H1 (cell line): Measurements from ENCODE around the gene GSG1L. TPM values are rescaled to one million over a fixed set of nuclear protein-coding genes. Genes with fewer than 3 reads are reported as not detected.

Experiments used
- CTCF ChIA-PET: fragments of 300-600 bp; sonication (Branson Sonifier 250); formaldehyde crosslinking; loops from one replicate; lab custom pipeline; 2021; ENCODE audit not compliant: partially characterized antibody; lab: Charles Lee
- POLR2A ChIA-PET: fragments of 300-600 bp; sonication (Branson Sonifier 250); formaldehyde crosslinking; loops from one replicate; lab custom pipeline; 2021; ENCODE audit warnings: inconsistent platforms; ENCODE audit not compliant: partially characterized antibody; lab: Charles Lee
- DNase-seq, 2 experiments: peaks; one replicate each; pipeline versions ENCODE4 v3.0.0 to v3.0.0-alpha.2; 2010 to 2022; ENCODE audit warnings: low spot score in 2 of 2, low read depth in 1 of 2, mixed read lengths in 1 of 2
- FAIRE-seq: peaks from 2 replicates; lab custom pipeline; 2011; peaks lifted over from hg19 to GRCh38; lab: Jason Lieb, UNC
- H2AFZ ChIP-seq: 2 replicates; pipeline ENCODE4 v1.8.1; 2012; ENCODE audit warnings: low read length, inconsistent platforms
- H2AK5ac ChIP-seq: 2 replicates; pipeline ENCODE4 v1.6.1; 2013; ENCODE audit warnings: low read depth, low read length
- H2BK120ac ChIP-seq: replicated peaks from 2 replicates; pipeline ENCODE3; 2013; ENCODE audit warnings: low read depth, low read length, inconsistent platforms
- H2BK12ac ChIP-seq: 2 replicates; pipeline ENCODE4 v1.6.1; 2013; ENCODE audit warnings: low read depth, low read length
- H2BK15ac ChIP-seq: 2 replicates; pipeline ENCODE4 v1.6.1; 2013; ENCODE audit warnings: low read length
- H2BK20ac ChIP-seq: 2 replicates; pipeline ENCODE4 v1.6.1; 2013; ENCODE audit warnings: low read length
- H2BK5ac ChIP-seq: 2 replicates; pipeline ENCODE4 v1.6.1; 2013; ENCODE audit warnings: low read depth, low read length
- H3K14ac ChIP-seq: 2 replicates; pipeline ENCODE4 v1.6.1; 2013; ENCODE audit warnings: inconsistent platforms; ENCODE audit not compliant: insufficient read length
- H3K18ac ChIP-seq: 2 replicates; pipeline ENCODE4 v1.6.1; 2013; ENCODE audit warnings: low read length; ENCODE audit errors: extremely low read depth
- H3K23ac ChIP-seq: 2 replicates; pipeline ENCODE4 v1.6.1; 2013; ENCODE audit warnings: inconsistent platforms; ENCODE audit not compliant: insufficient read length
- H3K23me2 ChIP-seq: 2 replicates; pipeline ENCODE4 v1.6.1; 2013; ENCODE audit warnings: low read depth, low read length
- H3K27ac ChIP-seq: 2 replicates; pipeline ENCODE4 v1.6.1; 2011; ENCODE audit warnings: low read depth, low read length, inconsistent platforms
- H3K27me3 ChIP-seq, 4 experiments: replicated peaks in 1 of 4; 1 replicate in 1 of 4; 2 replicates in 3 of 4; pipeline versions ENCODE4 v1.6.1 to v1.8.1; 2011 to 2013; ENCODE audit warnings: low read length in 3 of 4, mild to moderate bottlenecking in 3 of 4, inconsistent platforms in 2 of 4, mixed read lengths in 2 of 4, moderate library complexity in 1 of 4; ENCODE audit not compliant: control insufficient read depth in 3 of 4, insufficient read depth in 3 of 4; ENCODE audit errors: extremely low read depth in 1 of 4
- H3K36me3 ChIP-seq, 4 experiments: 2 replicates each; pipeline versions ENCODE4 v1.6.1 to v1.8.1; 2011 to 2013; ENCODE audit warnings: mild to moderate bottlenecking in 4 of 4, low read length in 3 of 4, moderate library complexity in 2 of 4, control low read depth in 1 of 4, inconsistent platforms in 1 of 4; ENCODE audit not compliant: insufficient read depth in 4 of 4, control insufficient read depth in 2 of 4
- H3K4ac ChIP-seq: replicated peaks from 2 replicates; pipeline ENCODE3; 2013; ENCODE audit warnings: low read length, low read depth, mixed read lengths, inconsistent platforms; ENCODE audit not compliant: insufficient read length
- H3K4me1 ChIP-seq, 4 experiments: replicated peaks in 1 of 4; 1 replicate in 1 of 4; 2 replicates in 3 of 4; pipeline versions ENCODE4 v1.6.1 to v1.8.1; 2011 to 2013; ENCODE audit warnings: low read length in 3 of 4, inconsistent platforms in 2 of 4, mixed read lengths in 1 of 4; ENCODE audit not compliant: insufficient read depth in 4 of 4, control insufficient read depth in 3 of 4
- H3K4me2 ChIP-seq, 2 experiments: 2 replicates each; pipeline versions ENCODE4 v1.6.1 to v1.8.1; 2011 to 2013; ENCODE audit warnings: low read depth in 2 of 2, low read length in 2 of 2, control low read depth in 1 of 2, inconsistent platforms in 1 of 2, mild to moderate bottlenecking in 1 of 2; ENCODE audit not compliant: insufficient read depth in 1 of 2
- H3K4me3 ChIP-seq, 4 experiments: fragments of 200-600, 300-600 bp in 1 of 4; sonication (generic), shearing (Covaris generic), sonication (Bioruptor Twin) in 1 of 4; 2 replicates each; pipeline versions ENCODE4 v1.5.1 to v1.8.1; 2011 to 2016; ENCODE audit warnings: low read length in 4 of 4, low read depth in 3 of 4, control low read depth in 2 of 4, inconsistent platforms in 2 of 4, mild to moderate bottlenecking in 2 of 4, mixed read lengths in 1 of 4, moderate library complexity in 1 of 4; ENCODE audit not compliant: insufficient read depth in 2 of 4; ENCODE audit errors: extremely low read depth in 1 of 4
- H3K56ac ChIP-seq: replicated peaks from 2 replicates; pipeline ENCODE3; 2013; ENCODE audit warnings: low read depth, mild to moderate bottlenecking, mixed read lengths, low read length, inconsistent platforms; ENCODE audit not compliant: insufficient read length
- H3K79me1 ChIP-seq: 2 replicates; pipeline ENCODE4 v1.6.1; 2013; ENCODE audit warnings: low read depth, low read length, control low read depth
- H3K79me2 ChIP-seq, 2 experiments: 2 replicates each; pipeline versions ENCODE4 v1.6.1 to v1.8.1; 2012 to 2013; ENCODE audit warnings: low read length in 2 of 2, mild to moderate bottlenecking in 2 of 2, inconsistent platforms in 1 of 2; ENCODE audit not compliant: insufficient read depth in 2 of 2, control insufficient read depth in 1 of 2
- H3K9ac ChIP-seq, 4 experiments: replicated peaks in 1 of 4; 1 replicate in 1 of 4; 2 replicates in 3 of 4; pipeline versions ENCODE4 v1.6.1 to v1.8.1; 2011 to 2013; ENCODE audit warnings: low read depth in 3 of 4, low read length in 3 of 4, control low read depth in 2 of 4, mild to moderate bottlenecking in 2 of 4, moderate library complexity in 2 of 4, inconsistent platforms in 1 of 4; ENCODE audit errors: extremely low read depth in 1 of 4
- H3K9me3 ChIP-seq, 2 experiments: 2 replicates each; pipeline versions ENCODE4 v1.6.1 to v1.8.1; 2012 to 2013; ENCODE audit warnings: mild to moderate bottlenecking in 2 of 2, moderate library complexity in 2 of 2, control low read depth in 1 of 2, inconsistent platforms in 1 of 2, low read depth in 1 of 2, low read length in 1 of 2, mixed read lengths in 1 of 2; ENCODE audit not compliant: insufficient read depth in 2 of 2
- H4K20me1 ChIP-seq, 2 experiments: replicated peaks in 1 of 2; 2 replicates each; pipeline versions ENCODE3 to v1.8.1; 2011 to 2013; ENCODE audit warnings: inconsistent platforms in 2 of 2, low read length in 2 of 2, mild to moderate bottlenecking in 1 of 2; ENCODE audit not compliant: insufficient read depth in 2 of 2, control insufficient read depth in 1 of 2
- H4K5ac ChIP-seq: 2 replicates; pipeline ENCODE4 v1.6.1; 2013; ENCODE audit warnings: low read length, low read depth, mixed read lengths, inconsistent platforms; ENCODE audit not compliant: insufficient read length
- H4K8ac ChIP-seq: 2 replicates; pipeline ENCODE4 v1.8.0; 2013; ENCODE audit warnings: mild to moderate bottlenecking, moderate library complexity, low read length, inconsistent platforms; ENCODE audit not compliant: insufficient read depth; ENCODE audit errors: extremely low read depth
- H4K91ac ChIP-seq: replicated peaks from 2 replicates; pipeline ENCODE3; 2013; ENCODE audit warnings: low read length, mixed read lengths, inconsistent platforms; ENCODE audit not compliant: insufficient read length
- BCL11A ChIP-seq, 2 experiments: IDR thresholded peaks; one replicate each; pipeline ENCODE4 v1.6.1; 2011; ENCODE audit warnings: low read depth in 2 of 2, low read length in 2 of 2, mild to moderate bottlenecking in 2 of 2
- CREB1 ChIP-seq: IDR thresholded peaks from 2 replicates; pipeline ENCODE4 v1.6.1; 2012; ENCODE audit warnings: inconsistent platforms
- KDM4A ChIP-seq: IDR thresholded peaks from one replicate; pipeline ENCODE4 v1.7.1; 2012; ENCODE audit warnings: low read depth, mild to moderate bottlenecking, moderate library complexity, low read length, inconsistent platforms; ENCODE audit not compliant: severe bottlenecking
- SRF ChIP-seq: IDR thresholded peaks from 2 replicates; pipeline ENCODE4 v1.6.1; 2011; ENCODE audit warnings: mild to moderate bottlenecking, low read depth, low read length, moderate library complexity
- WGBS, 2 experiments: shearing (Covaris generic) in 1 of 2; methylation state at CpG; one replicate each; pipeline versions ENCODE4 v1.1.6 to v1.1.7; 2013 to 2015; ENCODE audit warnings: low lambda C conversion rate in 2 of 2, mixed read lengths in 2 of 2, inconsistent platforms in 1 of 2, low coverage in 1 of 2, missing lambda C conversion rate in 1 of 2; ENCODE audit not compliant: insufficient replicate concordance in 2 of 2, insufficient coverage in 1 of 2, insufficient read length in 1 of 2; ENCODE audit errors: extremely low coverage in 1 of 2, missing lambda C conversion rate in 1 of 2; 5-methylcytosine and 5-hydroxymethylcytosine counted together
- polyA plus RNA-seq, 7 experiments: library from polyadenylated mRNA; depleted of rRNA in 3 of 7; stranded (reverse) in 5 of 7; unstranded in 2 of 7; fragments of >200 nt in 5 of 7; fragments of 200-250 nt in 2 of 7; gene quantifications; 1 replicate in 5 of 7; 2 replicates in 1 of 7; 4 replicates in 1 of 7; pipeline versions ENCODE4 v1.2.1 to v1.2.3, GENCODE V29; 2011 to 2013; ENCODE audit warnings: missing spikeins in 2 of 7, mixed read lengths in 2 of 7
- total RNA-seq: library from RNA; stranded (reverse); fragmentation: NEBNext Ultra II Directional; extraction: Animal tissue kit (Norgen Biotek cat#: 25700); gene quantifications from 2 replicates; pipeline ENCODE4 v1.2.1, GENCODE V29; 2021

The GSG1L gene
- total and polyA plus RNA-seq, 2 of the 8 experiments (the other 6 are each of a cell fraction or from before 2014, with no cell fraction given), result 0.71 to 1.1 TPM

DNA sequence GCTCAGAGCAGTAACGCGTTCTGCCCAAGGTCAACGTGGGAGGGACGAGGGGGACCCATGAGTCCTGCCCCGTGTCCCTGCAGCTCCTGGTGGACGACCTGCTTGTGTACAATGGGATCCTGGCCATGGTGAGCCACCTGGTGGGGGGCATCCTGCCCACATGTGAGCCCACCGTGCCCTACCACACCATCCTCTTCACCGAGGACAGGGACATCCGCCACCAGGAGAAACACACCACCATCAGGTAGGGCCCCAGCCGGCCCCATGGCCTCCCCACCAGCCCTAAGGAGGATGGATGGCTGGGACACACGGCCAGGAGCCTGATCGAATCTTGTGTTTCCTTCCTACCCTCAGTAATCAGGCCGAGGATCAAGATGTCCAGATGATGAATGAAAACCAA is 286.0 kb downstream of the GSG1L start:
- H3K36me3 ChIP-seq, result no peaks in the 10 kb centered on the region
- FAIRE-seq, result no peak
- H4K20me1 ChIP-seq, result no peaks in the 10 kb centered on the region
- H4K8ac ChIP-seq, result no peak overlapping the region
- H2AK5ac ChIP-seq, result no peak overlapping the region
- no peak overlapping the region for H2BK5ac ChIP-seq
- no peak overlapping the region for H4K91ac ChIP-seq
- no peak overlapping the region for H3K56ac ChIP-seq
- whole genome bisulfite sequencing, 2 experiments, result 94% methylated on average over 12 of the region's 13 CpGs; no CpG with 5 or more reads in 1 of the 2 experiments
- no peak overlapping the region for H2BK15ac ChIP-seq
- H3K4ac ChIP-seq, result no peak overlapping the region
- H3K18ac ChIP-seq, result no peak overlapping the region
- no peaks in the 10 kb centered on the region for H3K79me1 ChIP-seq
- no peak overlapping the region for H2AFZ ChIP-seq
- H3K23ac ChIP-seq, result no peak overlapping the region
- no peak overlapping the region for H2BK120ac ChIP-seq
- no peaks in the 10 kb centered on the region for H3K23me2 ChIP-seq
- TF ChIP-seq SRF, result no peak
- TF ChIP-seq CREB1, result no peak
- no peak for TF ChIP-seq KDM4A
- no peak for TF ChIP-seq BCL11A (IDR thresholded peaks at IDR 0.05; ENCODE audit: low read depth in 2 of 2, low read length in 2 of 2)
- no peak overlapping the region for H3K4me3 ChIP-seq
- ChIA-PET POLR2A (no interaction called here), CTCF (interaction anchor here (0.7 to 10.4 kb wide), 5 partner anchors 52 to 88 kb away, joined by 3 to 158 read pairs (median 5); no protein-coding TSS in a partner anchor)
- no peak overlapping the region for H3K4me2 ChIP-seq
- no peak overlapping the region for H2BK12ac ChIP-seq
- no peaks in the 10 kb centered on the region for H3K27me3 ChIP-seq
- H3K14ac ChIP-seq, result no peak overlapping the region
- no peak overlapping the region for H3K27ac ChIP-seq
- DNase-seq, result no peak
- 0 out of 7 replicates have a peak, but pooled peaks cover 0 to 5% (median under 1%) of the 10 kb centered on the region in 4 experiments for H3K4me1 ChIP-seq
- H3K9me3 ChIP-seq, result no peaks in the 10 kb centered on the region
- H2BK20ac ChIP-seq, result no peak overlapping the region
- H3K9ac ChIP-seq, result no peak overlapping the region
- H3K79me2 ChIP-seq, result no peaks in the 10 kb centered on the region
- H4K5ac ChIP-seq, result no peak overlapping the region
